ENCODE results near the gene CLASP1. TPM values are rescaled to one million over a fixed set of nuclear protein-coding genes. Genes with fewer than 3 reads are reported as not detected.
"Not testable (repeated sequence)": the region's sequence is repeated elsewhere in the genome, so short reads cannot be mapped to it uniquely, and the experiment has no call there.

CLASP1 gene
- total and polyA plus RNA-seq, 2 donors (not counting 3 experiments of a cell fraction or from before 2014, with no cell fraction given) = 10.0 to 57.9 TPM

- H3K9me1 ChIP-seq (replicated peaks; ENCODE audit: control insufficient read depth, extremely low read depth, insufficient read depth, low read length) = no peaks in the 10 kb centered on the region
- no peak overlapping the region for H2AFZ ChIP-seq (ENCODE audit: low read depth, low read length)
- CTCF ChIA-PET = interaction anchor here (0.7 kb wide), 1 partner anchor 74 kb away, joined by 3 read pairs; no protein-coding TSS in a partner anchor
- H3K9me3 ChIP-seq (replicated peaks; ENCODE audit: control insufficient read depth, insufficient read depth, low read length) = no peaks in the 10 kb centered on the region
- DNase-seq (ENCODE audit: low read depth, low spot score) = no peak
- H3K79me2 ChIP-seq (ENCODE audit: control insufficient read depth, insufficient read depth, low read length) = peaks cover 85% of the 10 kb centered on the region
- no peak overlapping the region for H3K4me3 ChIP-seq (replicated peaks in 1 of 3; ENCODE audit: insufficient read depth in 1 of 3, low read depth in 1 of 3, low read length in 3 of 3)
- POLR2A ChIA-PET = no interaction called here
- H3K4me1 ChIP-seq (ENCODE audit: control insufficient read depth, extremely low read depth, insufficient read depth, low read length) = peaks cover 6% of the 10 kb centered on the region
- H3K36me3 ChIP-seq (ENCODE audit: control insufficient read depth in 2 of 2, extremely low read depth in 1 of 2, insufficient read depth in 2 of 2, low read length in 2 of 2) = no peaks in the 10 kb centered on the region
- BruUV-seq (replicated peaks) = no TSS peak
- H3K4me2 ChIP-seq (ENCODE audit: insufficient read depth, low read length) = no peak overlapping the region
- no peak for TF ChIP-seq MAX (IDR thresholded peaks at IDR 0.05; ENCODE audit: insufficient read depth, insufficient read length)
- TF ChIP-seq EZH2 (IDR thresholded peaks at IDR 0.05; ENCODE audit: borderline replicate concordance, low read depth, low read length, severe bottlenecking) = no peak
- TF ChIP-seq MYC (IDR thresholded peaks at IDR 0.05; ENCODE audit: low read depth, low read length) = no peak
- no peak for TF ChIP-seq FOS (IDR thresholded peaks at IDR 0.05; ENCODE audit: borderline replicate concordance, insufficient read depth, low read length)
- no peak for TF ChIP-seq JUN (IDR thresholded peaks at IDR 0.05; ENCODE audit: borderline replicate concordance, insufficient read depth, insufficient read length, low read depth)
- no peak for TF ChIP-seq CTCF (IDR thresholded peaks at IDR 0.05; ENCODE audit: extremely low read depth in 1 of 2, insufficient read depth in 1 of 2, low read depth in 1 of 2, low read length in 2 of 2)
- TF ChIP-seq GATA2 (IDR thresholded peaks at IDR 0.05; ENCODE audit: insufficient read depth, insufficient read length, low read depth, low read length) = no peak
- no peak for TF ChIP-seq POLR2A (IDR thresholded peaks at IDR 0.05; ENCODE audit: low read depth, low read length)
- TF ChIP-seq POLR2AphosphoS5 (IDR thresholded peaks at IDR 0.05; ENCODE audit: insufficient read depth, low read depth, low read length) = no peak
- H4K20me1 ChIP-seq (replicated peaks; ENCODE audit: control insufficient read depth, extremely low read depth, insufficient read depth, low read length) = peaks cover 5% of the 10 kb centered on the region
- intact Hi-C loops (cut with micrococcal nuclease) = no loop called here
- H3K9ac ChIP-seq (replicated peaks; ENCODE audit: extremely low read depth, insufficient read depth, low read length) = no peak overlapping the region
- no peak for FAIRE-seq
- no peak overlapping the region for H3K27ac ChIP-seq (ENCODE audit: insufficient read depth, low read depth, low read length)
- no peaks in the 10 kb centered on the region for H3K27me3 ChIP-seq (ENCODE audit: control insufficient read depth in 2 of 2, insufficient read depth in 2 of 2, low read length in 2 of 2)
- dilution Hi-C loops (cut with MboI; ENCODE audit: extremely low pct_ligation_motif_present, low sequenced_read_pairs) = no loop called here
These were observed 8.6 kb downstream of the CLASP1 start for GRCh38 chr2:121640380-121641316.

- H3K9me1 ChIP-seq (replicated peaks; ENCODE audit: control insufficient read depth, extremely low read depth, insufficient read depth, low read length); H3K4me3 ChIP-seq (replicated peaks in 1 of 3; ENCODE audit: insufficient read depth in 1 of 3, low read depth in 1 of 3, low read length in 3 of 3); BruUV-seq (replicated peaks); H4K20me1 ChIP-seq (replicated peaks; ENCODE audit: control insufficient read depth, extremely low read depth, insufficient read depth, low read length); H2AFZ ChIP-seq (ENCODE audit: low read depth, low read length); H3K27me3 ChIP-seq (ENCODE audit: control insufficient read depth in 2 of 2, insufficient read depth in 2 of 2, low read length in 2 of 2); H3K9me3 ChIP-seq (replicated peaks; ENCODE audit: control insufficient read depth, insufficient read depth, low read length); H3K4me2 ChIP-seq (ENCODE audit: insufficient read depth, low read length); POLR2A ChIA-PET; H3K27ac ChIP-seq (ENCODE audit: insufficient read depth, low read depth, low read length); FAIRE-seq; intact Hi-C loops (cut with micrococcal nuclease); H3K4me1 ChIP-seq (ENCODE audit: control insufficient read depth, extremely low read depth, insufficient read depth, low read length); DNase-seq (ENCODE audit: low read depth, low spot score); dilution Hi-C loops (cut with MboI; ENCODE audit: extremely low pct_ligation_motif_present, low sequenced_read_pairs); H3K36me3 ChIP-seq (ENCODE audit: control insufficient read depth in 2 of 2, extremely low read depth in 1 of 2, insufficient read depth in 2 of 2, low read length in 2 of 2); CTCF ChIA-PET; H3K9ac ChIP-seq (replicated peaks; ENCODE audit: extremely low read depth, insufficient read depth, low read length): not testable (repeated sequence)
- H3K79me2 ChIP-seq (ENCODE audit: control insufficient read depth, insufficient read depth, low read length) = peaks cover 82% of the 10 kb centered on the region
These were observed 9.4 kb downstream of the CLASP1 start for GRCh38 chr2:121639846-121640245.

Measured in endothelial cell of umbilical vein (primary cell).